ENCODE measurements around the gene MYO5A.

DNA sequence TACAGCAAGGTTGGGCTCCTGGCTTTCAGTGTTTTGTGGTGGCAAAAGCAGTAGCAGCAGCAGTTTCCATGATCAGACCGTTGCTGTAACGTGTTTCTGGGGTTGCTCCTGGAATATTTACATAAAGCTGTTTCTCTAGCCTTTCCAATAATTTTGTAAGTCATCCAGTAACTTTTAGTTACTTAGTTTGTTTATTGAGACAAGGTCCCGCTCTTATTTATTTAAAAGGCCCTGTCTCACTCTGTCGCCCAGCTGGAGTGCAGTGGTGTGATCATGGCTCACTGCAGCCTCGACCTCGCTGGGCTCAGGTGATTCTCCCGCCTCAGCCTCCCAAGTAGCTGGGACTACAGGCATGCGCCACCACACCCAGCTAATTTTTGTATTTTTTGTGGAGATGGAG is 8.8 kb upstream of the MYO5A start:
- no peak for TF ChIP-seq EZH2phosphoT487 (IDR thresholded peaks at IDR 0.05; ENCODE audit: borderline replicate concordance)
- TF ChIP-seq, protein P1, sequence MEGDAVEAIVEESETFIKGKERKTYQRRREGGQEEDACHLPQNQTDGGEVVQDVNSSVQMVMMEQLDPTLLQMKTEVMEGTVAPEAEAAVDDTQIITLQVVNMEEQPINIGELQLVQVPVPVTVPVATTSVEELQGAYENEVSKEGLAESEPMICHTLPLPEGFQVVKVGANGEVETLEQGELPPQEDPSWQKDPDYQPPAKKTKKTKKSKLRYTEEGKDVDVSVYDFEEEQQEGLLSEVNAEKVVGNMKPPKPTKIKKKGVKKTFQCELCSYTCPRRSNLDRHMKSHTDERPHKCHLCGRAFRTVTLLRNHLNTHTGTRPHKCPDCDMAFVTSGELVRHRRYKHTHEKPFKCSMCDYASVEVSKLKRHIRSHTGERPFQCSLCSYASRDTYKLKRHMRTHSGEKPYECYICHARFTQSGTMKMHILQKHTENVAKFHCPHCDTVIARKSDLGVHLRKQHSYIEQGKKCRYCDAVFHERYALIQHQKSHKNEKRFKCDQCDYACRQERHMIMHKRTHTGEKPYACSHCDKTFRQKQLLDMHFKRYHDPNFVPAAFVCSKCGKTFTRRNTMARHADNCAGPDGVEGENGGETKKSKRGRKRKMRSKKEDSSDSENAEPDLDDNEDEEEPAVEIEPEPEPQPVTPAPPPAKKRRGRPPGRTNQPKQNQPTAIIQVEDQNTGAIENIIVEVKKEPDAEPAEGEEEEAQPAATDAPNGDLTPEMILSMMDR (conservative IDR thresholded peaks at IDR 0.05; ENCODE audit: low read length), result no peak

Measured in Loucy (cell line).